SH-SY5Y (cell line): Measurements from ENCODE around the gene TDRKH.

ENCODE experiments used
- GATA2 ChIP-seq: IDR thresholded peaks from 2 replicates; pipeline ENCODE4 v1.6.1; 2011; ENCODE audit warnings: mild to moderate bottlenecking, low read depth, low read length
- GATA3 ChIP-seq: IDR thresholded peaks from 2 replicates; pipeline ENCODE4 v1.6.1; 2011; ENCODE audit warnings: low read depth, mild to moderate bottlenecking, low read length, moderate library complexity

- no peak for TF ChIP-seq GATA2
- no peak for TF ChIP-seq GATA3
Measured at GRCh38 chr1:151798571-151798970, 8.3 kb upstream of the TDRKH start.
